K562 (cell line): ENCODE measurements around the gene VEGFA. TPM values are rescaled to one million over a fixed set of nuclear protein-coding genes. Genes with fewer than 3 reads are reported as not detected.

Experiments used
- ATAC-seq: fragments of 200-7000 bp; cut with Tn5 transposase; 3 replicates; pipeline ENCODE4 v1.9.1; 2020; ENCODE audit warnings: moderate library complexity
- BruUV-seq: library from RNA; stranded (reverse); fragments of 400-500 nt; replicated peaks from 2 replicates; lab custom pipeline; 2021; lab: Mats Ljungman, UMichigan
- CTCF ChIA-PET: fragments of 300-600 bp; formaldehyde crosslinking; extraction: SDS; loops from one replicate; lab custom pipeline; 2021; ENCODE audit warnings: low intra/inter-chr PET ratio; lab: Yijun Ruan, JAX
- POLR2A ChIA-PET: fragments of 300-600, 350-650 bp; sonication (Branson Sonifier 250); formaldehyde crosslinking; extraction: SDS; loops from one replicate; lab custom pipeline; 2021; ENCODE audit warnings: antibody characterized with exemption, inconsistent platforms; lab: Yijun Ruan, JAX
- DNase-seq, 4 experiments: peaks; one replicate each; pipeline versions ENCODE4 v3.0.0 to v3.0.0-alpha.2; 2011 to 2018; ENCODE audit warnings: low spot score in 3 of 4, mixed read lengths in 3 of 4; ENCODE audit errors: extremely low read depth in 1 of 4
- FAIRE-seq: peaks from 2 replicates; lab custom pipeline; 2011; peaks lifted over from hg19 to GRCh38; lab: Jason Lieb, UNC
- H2AFZ ChIP-seq: 2 replicates; pipeline ENCODE4 v1.6.0; 2011; ENCODE audit warnings: low read depth, low read length, control low read depth, inconsistent platforms
- H3K27ac ChIP-seq: fragments of 200-600 bp; 3 replicates; pipeline ENCODE4 v1.8.0; 2011; ENCODE audit warnings: low read depth, mild to moderate bottlenecking, control low read depth, inconsistent platforms, low read length, moderate library complexity, mixed read lengths; ENCODE audit errors: extremely low read depth
- H3K27me3 ChIP-seq, 2 experiments: fragments of 300-600 bp in 1 of 2; 2 replicates in 1 of 2; 3 replicates in 1 of 2; pipeline versions ENCODE4 v1.6.0 to v1.8.0; 2011; ENCODE audit warnings: inconsistent platforms in 2 of 2, low read length in 2 of 2, mild to moderate bottlenecking in 1 of 2, mixed read lengths in 1 of 2, moderate library complexity in 1 of 2; ENCODE audit not compliant: control insufficient read depth in 2 of 2, insufficient read depth in 2 of 2
- H3K36me3 ChIP-seq: fragments of 300-600 bp; 3 replicates; pipeline ENCODE4 v1.8.0; 2011; ENCODE audit warnings: mild to moderate bottlenecking, low read length, inconsistent platforms; ENCODE audit not compliant: control insufficient read depth, insufficient read depth
- H3K4me1 ChIP-seq, 2 experiments: fragments of 200-600 bp in 1 of 2; replicated peaks in 1 of 2; 2 replicates in 1 of 2; 3 replicates in 1 of 2; pipeline versions ENCODE4 v1.5.1 to v1.8.0; 2011; ENCODE audit warnings: inconsistent platforms in 2 of 2, low read length in 2 of 2, mild to moderate bottlenecking in 1 of 2, mixed read lengths in 1 of 2, moderate library complexity in 1 of 2; ENCODE audit not compliant: control insufficient read depth in 2 of 2, insufficient read depth in 2 of 2
- H3K4me2 ChIP-seq: 2 replicates; pipeline ENCODE4 v1.6.1; 2011; ENCODE audit warnings: low read length, control low read depth, inconsistent platforms, mixed read lengths; ENCODE audit not compliant: insufficient read depth
- H3K4me3 ChIP-seq: fragments of 200-600 bp; sonication (generic), shearing (Covaris generic); 2 replicates; pipeline ENCODE4 v1.5.1; 2016; ENCODE audit warnings: control low read depth, inconsistent platforms
- H3K79me2 ChIP-seq: fragments of 200-600 bp; 3 replicates; pipeline ENCODE4 v1.8.0; 2011; ENCODE audit warnings: low read length, inconsistent platforms; ENCODE audit not compliant: control insufficient read depth, insufficient read depth
- H3K9ac ChIP-seq, 2 experiments: 2 replicates each; pipeline versions ENCODE4 v1.6.0 to v1.6.1; 2011; ENCODE audit warnings: low read depth in 2 of 2, low read length in 2 of 2, control low read depth in 1 of 2, inconsistent platforms in 1 of 2, mild to moderate bottlenecking in 1 of 2, mixed read lengths in 1 of 2; ENCODE audit not compliant: insufficient read depth in 1 of 2
- H3K9me1 ChIP-seq: one replicate; pipeline ENCODE4 v1.6.0; 2011; ENCODE audit warnings: inconsistent platforms, mild to moderate bottlenecking, low read length, moderate library complexity; ENCODE audit not compliant: control insufficient read depth, insufficient read depth
- H3K9me3 ChIP-seq: replicated peaks from 2 replicates; pipeline ENCODE4 v1.5.1; 2011; ENCODE audit warnings: low read depth, low read length, inconsistent platforms; ENCODE audit not compliant: control insufficient read depth, insufficient read depth
- H4K20me1 ChIP-seq: replicated peaks from 2 replicates; pipeline ENCODE4 v1.6.1; 2011; ENCODE audit warnings: low read length, inconsistent platforms, mixed read lengths; ENCODE audit not compliant: control insufficient read depth, insufficient read depth
- HDAC3 ChIP-seq: fragments of 450-650 bp; IDR thresholded peaks from 2 replicates; pipeline ENCODE4 v1.6.1; 2018; ENCODE audit warnings: borderline replicate concordance, mild to moderate bottlenecking, moderate library complexity; ENCODE audit not compliant: partially characterized antibody
- MCM7 ChIP-seq, 2 experiments: fragments of 450-650 bp; IDR thresholded peaks; 2 replicates each; pipeline ENCODE4 v1.6.1; 2016 to 2018
- NCOA6 ChIP-seq: fragments of 450-650 bp; IDR thresholded peaks from 2 replicates; pipeline ENCODE4 v1.6.1; 2017; ENCODE audit warnings: mild to moderate bottlenecking
- PML ChIP-seq: IDR thresholded peaks from 2 replicates; pipeline ENCODE4 v1.6.1; 2012; ENCODE audit warnings: low read length, inconsistent platforms
- POLR2AphosphoS2 ChIP-seq: IDR thresholded peaks from 2 replicates; pipeline ENCODE4 v1.6.1; 2012; ENCODE audit warnings: low read length, improper control_type of control experiment
- RBM22 ChIP-seq: fragments of 200-400 bp; formaldehyde crosslinking; IDR thresholded peaks from 2 replicates; pipeline ENCODE4 v1.6.1; 2018; ENCODE audit warnings: low read length, low read depth; ENCODE audit not compliant: poor library complexity, severe bottlenecking
- RCOR1 ChIP-seq, 2 experiments: IDR thresholded peaks; 2 replicates each; pipeline ENCODE4 v1.6.1; 2012; ENCODE audit warnings: low read depth in 2 of 2, low read length in 2 of 2, borderline replicate concordance in 1 of 2, improper control_type of control experiment in 1 of 2
- SMAD3 ChIP-seq: fragments of 450-650 bp; formaldehyde crosslinking; conservative IDR thresholded peaks from 2 replicates; pipeline ENCODE4 v1.4.0; 2020; ENCODE audit warnings: mild to moderate bottlenecking
- SRSF9 ChIP-seq: fragments of 200-400 bp; formaldehyde crosslinking; IDR thresholded peaks from 2 replicates; pipeline ENCODE4 v1.6.1; 2017; ENCODE audit warnings: low read depth, low read length, borderline replicate concordance
- WGBS: fragments of 100-300 bp; shearing (Covaris generic); methylation state at CpG from one replicate; pipeline ENCODE4 v1.1.6; 2016; ENCODE audit warnings: low coverage, mixed read lengths; ENCODE audit not compliant: insufficient coverage; ENCODE audit errors: missing lambda C conversion rate; 5-methylcytosine and 5-hydroxymethylcytosine counted together
- in situ Hi-C: fragments of 300-500 bp; cut with MboI; formaldehyde crosslinking; loops from 4 replicates; pipeline ENCODE4 v1.15.0; 2018; ENCODE audit warnings: inconsistent platforms, mixed read lengths
- intact Hi-C: fragments of 100-400 bp; cut with micrococcal nuclease; formaldehyde crosslinking; loops from 2 replicates; pipeline ENCODE4 v1.14.2; 2022
- polyA plus RNA-seq, 8 experiments: library from polyadenylated mRNA; depleted of rRNA in 4 of 8; stranded (reverse) in 5 of 8; unstranded in 3 of 8; fragments of >200 nt; fragmentation: Nextera tagmentation in 2 of 8; fragmentation: Illumina TruSeq in 1 of 8; extraction: Ambion mirVana in 2 of 8; extraction: Trizol in 1 of 8; gene quantifications; 2 replicates each; pipeline versions ENCODE4 v1.2.1 to v1.2.3, GENCODE V29; 2011 to 2014; ENCODE audit warnings: inconsistent platforms in 1 of 8, missing spikeins in 1 of 8
- total RNA-seq, 7 experiments: library from RNA; depleted of rRNA in 6 of 7; stranded (reverse); fragments of >200 nt in 6 of 7; fragmentation: Illumina TruSeq in 2 of 7; extraction: Trizol in 2 of 7; gene quantifications; 2 replicates each; pipeline versions ENCODE4 v1.2.1 to v1.2.3, GENCODE V29; 2011 to 2021; ENCODE audit warnings: low replicate concordance in 1 of 7
- TF ChIP-seq, protein P1 (sequence below): fragments of 450-650 bp; IDR thresholded peaks from 2 replicates; pipeline ENCODE4 v1.6.1; 2016; ENCODE audit warnings: mild to moderate bottlenecking, moderate library complexity

VEGFA gene
- total and polyA plus RNA-seq, 9 of the 15 experiments (the other 6 are each of a cell fraction or from before 2014, with no cell fraction given) = 14.0 to 271 (median 124) TPM

DNA sequence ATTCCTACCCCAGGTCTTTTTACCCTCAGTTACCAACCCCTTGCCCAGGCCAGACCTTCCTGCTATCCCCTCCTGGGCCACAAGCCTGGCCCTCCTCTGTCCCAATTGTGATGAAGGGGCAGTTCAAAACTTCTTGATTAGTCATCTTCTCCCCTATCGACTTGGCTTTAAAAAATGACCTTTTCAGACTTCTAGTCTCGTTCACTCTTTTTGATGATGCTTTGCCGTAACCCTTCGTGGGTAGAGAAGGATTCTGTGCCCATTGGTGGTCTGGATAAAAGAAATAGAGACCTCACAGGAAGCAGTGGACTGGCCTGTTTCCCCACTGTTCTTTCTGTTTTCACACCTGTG, 5.5 kb downstream of the VEGFA start (continued):
- TF ChIP-seq SRSF9 = no peak

DNA sequence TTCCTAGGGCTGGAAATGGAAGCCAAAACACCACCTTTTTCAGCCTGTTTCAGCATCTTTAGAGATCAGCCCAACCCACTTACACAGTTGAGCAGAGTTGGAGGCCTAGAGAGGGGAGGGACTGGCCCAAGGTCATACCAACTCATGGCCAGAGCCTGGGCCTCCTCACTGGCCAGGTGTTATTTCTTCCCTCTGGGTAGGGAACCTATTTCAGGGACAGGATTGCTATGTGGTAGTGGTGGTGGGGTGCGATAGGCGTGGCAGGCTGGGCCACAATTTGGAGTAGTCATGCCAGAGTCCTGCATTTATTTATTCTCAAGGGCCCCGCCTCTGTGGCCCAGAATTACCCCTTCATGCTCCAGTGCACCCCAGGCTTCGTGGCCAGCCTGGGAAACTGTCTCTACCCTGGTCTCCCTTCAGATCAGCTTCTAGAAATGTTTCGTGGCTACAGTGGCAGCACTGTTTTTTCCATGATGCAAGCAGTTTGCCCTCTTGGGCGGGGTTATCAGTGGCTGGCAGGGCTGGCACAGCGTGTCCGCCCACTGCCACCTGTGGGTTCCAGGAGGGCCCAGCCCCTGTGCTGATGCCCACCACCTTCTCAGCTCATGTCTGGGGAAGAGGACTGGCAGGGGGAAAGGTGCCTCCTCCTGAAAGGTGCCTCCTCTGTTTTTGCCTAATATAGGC, 6.2 kb downstream of the VEGFA start:
- no TSS peak for BruUV-seq
- ChIA-PET POLR2A (interaction anchor here (0.6 to 3.0 kb wide), 6 partner anchors 10 to 36 kb away, joined by 3 to 14 read pairs (median 6); no protein-coding TSS in a partner anchor), CTCF (interaction anchor here (1.5 kb wide), 1 partner anchor 53 kb away, joined by 4 read pairs; no protein-coding TSS in a partner anchor)
- DNase-seq = no peak
- 94% methylated on average over 8 of the region's 8 CpGs for WGBS
- intact Hi-C loops (no loop called here), in situ Hi-C loops (no loop called here)
- H3K27ac ChIP-seq = no peak overlapping the region
- peaks cover 94% of the 10 kb centered on the region for H4K20me1 ChIP-seq
- no peak for ATAC-seq
- no peaks in the 10 kb centered on the region for H3K27me3 ChIP-seq
- H3K79me2 ChIP-seq = peaks cover 100% of the 10 kb centered on the region
- H3K9me1 ChIP-seq = peaks cover 44% of the 10 kb centered on the region
- peaks cover 93% of the 10 kb centered on the region for H3K36me3 ChIP-seq
- no peak overlapping the region for H2AFZ ChIP-seq
- FAIRE-seq = no peak
- peak overlapping the region in 1 of 2 experiments; percentile 45; a peak in 2 of 4 replicates for H3K9ac ChIP-seq
- peaks cover 26 to 48% of the 10 kb centered on the region in 2 experiments for H3K4me1 ChIP-seq
- no peak overlapping the region for H3K4me2 ChIP-seq
- H3K9me3 ChIP-seq = no peaks in the 10 kb centered on the region
- no peak overlapping the region for H3K4me3 ChIP-seq
- no peak for TF ChIP-seq MCM7 (IDR thresholded peaks at IDR 0.05)
- peak; percentile 52; the same call in 1 of the 2 replicates for TF ChIP-seq POLR2AphosphoS2
- no peak for TF ChIP-seq PML
- TF ChIP-seq, protein P1, sequence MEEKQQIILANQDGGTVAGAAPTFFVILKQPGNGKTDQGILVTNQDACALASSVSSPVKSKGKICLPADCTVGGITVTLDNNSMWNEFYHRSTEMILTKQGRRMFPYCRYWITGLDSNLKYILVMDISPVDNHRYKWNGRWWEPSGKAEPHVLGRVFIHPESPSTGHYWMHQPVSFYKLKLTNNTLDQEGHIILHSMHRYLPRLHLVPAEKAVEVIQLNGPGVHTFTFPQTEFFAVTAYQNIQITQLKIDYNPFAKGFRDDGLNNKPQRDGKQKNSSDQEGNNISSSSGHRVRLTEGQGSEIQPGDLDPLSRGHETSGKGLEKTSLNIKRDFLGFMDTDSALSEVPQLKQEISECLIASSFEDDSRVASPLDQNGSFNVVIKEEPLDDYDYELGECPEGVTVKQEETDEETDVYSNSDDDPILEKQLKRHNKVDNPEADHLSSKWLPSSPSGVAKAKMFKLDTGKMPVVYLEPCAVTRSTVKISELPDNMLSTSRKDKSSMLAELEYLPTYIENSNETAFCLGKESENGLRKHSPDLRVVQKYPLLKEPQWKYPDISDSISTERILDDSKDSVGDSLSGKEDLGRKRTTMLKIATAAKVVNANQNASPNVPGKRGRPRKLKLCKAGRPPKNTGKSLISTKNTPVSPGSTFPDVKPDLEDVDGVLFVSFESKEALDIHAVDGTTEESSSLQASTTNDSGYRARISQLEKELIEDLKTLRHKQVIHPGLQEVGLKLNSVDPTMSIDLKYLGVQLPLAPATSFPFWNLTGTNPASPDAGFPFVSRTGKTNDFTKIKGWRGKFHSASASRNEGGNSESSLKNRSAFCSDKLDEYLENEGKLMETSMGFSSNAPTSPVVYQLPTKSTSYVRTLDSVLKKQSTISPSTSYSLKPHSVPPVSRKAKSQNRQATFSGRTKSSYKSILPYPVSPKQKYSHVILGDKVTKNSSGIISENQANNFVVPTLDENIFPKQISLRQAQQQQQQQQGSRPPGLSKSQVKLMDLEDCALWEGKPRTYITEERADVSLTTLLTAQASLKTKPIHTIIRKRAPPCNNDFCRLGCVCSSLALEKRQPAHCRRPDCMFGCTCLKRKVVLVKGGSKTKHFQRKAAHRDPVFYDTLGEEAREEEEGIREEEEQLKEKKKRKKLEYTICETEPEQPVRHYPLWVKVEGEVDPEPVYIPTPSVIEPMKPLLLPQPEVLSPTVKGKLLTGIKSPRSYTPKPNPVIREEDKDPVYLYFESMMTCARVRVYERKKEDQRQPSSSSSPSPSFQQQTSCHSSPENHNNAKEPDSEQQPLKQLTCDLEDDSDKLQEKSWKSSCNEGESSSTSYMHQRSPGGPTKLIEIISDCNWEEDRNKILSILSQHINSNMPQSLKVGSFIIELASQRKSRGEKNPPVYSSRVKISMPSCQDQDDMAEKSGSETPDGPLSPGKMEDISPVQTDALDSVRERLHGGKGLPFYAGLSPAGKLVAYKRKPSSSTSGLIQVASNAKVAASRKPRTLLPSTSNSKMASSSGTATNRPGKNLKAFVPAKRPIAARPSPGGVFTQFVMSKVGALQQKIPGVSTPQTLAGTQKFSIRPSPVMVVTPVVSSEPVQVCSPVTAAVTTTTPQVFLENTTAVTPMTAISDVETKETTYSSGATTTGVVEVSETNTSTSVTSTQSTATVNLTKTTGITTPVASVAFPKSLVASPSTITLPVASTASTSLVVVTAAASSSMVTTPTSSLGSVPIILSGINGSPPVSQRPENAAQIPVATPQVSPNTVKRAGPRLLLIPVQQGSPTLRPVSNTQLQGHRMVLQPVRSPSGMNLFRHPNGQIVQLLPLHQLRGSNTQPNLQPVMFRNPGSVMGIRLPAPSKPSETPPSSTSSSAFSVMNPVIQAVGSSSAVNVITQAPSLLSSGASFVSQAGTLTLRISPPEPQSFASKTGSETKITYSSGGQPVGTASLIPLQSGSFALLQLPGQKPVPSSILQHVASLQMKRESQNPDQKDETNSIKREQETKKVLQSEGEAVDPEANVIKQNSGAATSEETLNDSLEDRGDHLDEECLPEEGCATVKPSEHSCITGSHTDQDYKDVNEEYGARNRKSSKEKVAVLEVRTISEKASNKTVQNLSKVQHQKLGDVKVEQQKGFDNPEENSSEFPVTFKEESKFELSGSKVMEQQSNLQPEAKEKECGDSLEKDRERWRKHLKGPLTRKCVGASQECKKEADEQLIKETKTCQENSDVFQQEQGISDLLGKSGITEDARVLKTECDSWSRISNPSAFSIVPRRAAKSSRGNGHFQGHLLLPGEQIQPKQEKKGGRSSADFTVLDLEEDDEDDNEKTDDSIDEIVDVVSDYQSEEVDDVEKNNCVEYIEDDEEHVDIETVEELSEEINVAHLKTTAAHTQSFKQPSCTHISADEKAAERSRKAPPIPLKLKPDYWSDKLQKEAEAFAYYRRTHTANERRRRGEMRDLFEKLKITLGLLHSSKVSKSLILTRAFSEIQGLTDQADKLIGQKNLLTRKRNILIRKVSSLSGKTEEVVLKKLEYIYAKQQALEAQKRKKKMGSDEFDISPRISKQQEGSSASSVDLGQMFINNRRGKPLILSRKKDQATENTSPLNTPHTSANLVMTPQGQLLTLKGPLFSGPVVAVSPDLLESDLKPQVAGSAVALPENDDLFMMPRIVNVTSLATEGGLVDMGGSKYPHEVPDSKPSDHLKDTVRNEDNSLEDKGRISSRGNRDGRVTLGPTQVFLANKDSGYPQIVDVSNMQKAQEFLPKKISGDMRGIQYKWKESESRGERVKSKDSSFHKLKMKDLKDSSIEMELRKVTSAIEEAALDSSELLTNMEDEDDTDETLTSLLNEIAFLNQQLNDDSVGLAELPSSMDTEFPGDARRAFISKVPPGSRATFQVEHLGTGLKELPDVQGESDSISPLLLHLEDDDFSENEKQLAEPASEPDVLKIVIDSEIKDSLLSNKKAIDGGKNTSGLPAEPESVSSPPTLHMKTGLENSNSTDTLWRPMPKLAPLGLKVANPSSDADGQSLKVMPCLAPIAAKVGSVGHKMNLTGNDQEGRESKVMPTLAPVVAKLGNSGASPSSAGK = no peak
- peak; percentile 51 for TF ChIP-seq RBM22
- no peak for TF ChIP-seq SMAD3 (CRISPR knock-in tag)
- no peak for TF ChIP-seq NCOA6
- TF ChIP-seq RCOR1 (IDR thresholded peaks at IDR 0.05; ENCODE audit: borderline replicate concordance in 1 of 2, low read depth in 2 of 2, low read length in 2 of 2) = no peak
- TF ChIP-seq HDAC3 = no peak
